Epithelial cell of esophagus (primary cell): Measurements from ENCODE around the gene ITSN1.

Experiments
- DNase-seq: peaks from one replicate; pipeline ENCODE4 v3.0.0; 2010; ENCODE audit warnings: low read depth
- H3K4me3 ChIP-seq: 2 replicates; pipeline ENCODE4 v1.5.1; 2011; ENCODE audit warnings: mild to moderate bottlenecking, low read length, control low read depth
- TF ChIP-seq, protein P1 (sequence below): IDR thresholded peaks from 2 replicates; pipeline ENCODE4 v1.5.1; 2011; ENCODE audit warnings: low read depth, mild to moderate bottlenecking, low read length, control low read depth, inconsistent platforms; ENCODE audit not compliant: insufficient read depth; ENCODE audit errors: missing control alignments

The ITSN1 gene

DNA sequence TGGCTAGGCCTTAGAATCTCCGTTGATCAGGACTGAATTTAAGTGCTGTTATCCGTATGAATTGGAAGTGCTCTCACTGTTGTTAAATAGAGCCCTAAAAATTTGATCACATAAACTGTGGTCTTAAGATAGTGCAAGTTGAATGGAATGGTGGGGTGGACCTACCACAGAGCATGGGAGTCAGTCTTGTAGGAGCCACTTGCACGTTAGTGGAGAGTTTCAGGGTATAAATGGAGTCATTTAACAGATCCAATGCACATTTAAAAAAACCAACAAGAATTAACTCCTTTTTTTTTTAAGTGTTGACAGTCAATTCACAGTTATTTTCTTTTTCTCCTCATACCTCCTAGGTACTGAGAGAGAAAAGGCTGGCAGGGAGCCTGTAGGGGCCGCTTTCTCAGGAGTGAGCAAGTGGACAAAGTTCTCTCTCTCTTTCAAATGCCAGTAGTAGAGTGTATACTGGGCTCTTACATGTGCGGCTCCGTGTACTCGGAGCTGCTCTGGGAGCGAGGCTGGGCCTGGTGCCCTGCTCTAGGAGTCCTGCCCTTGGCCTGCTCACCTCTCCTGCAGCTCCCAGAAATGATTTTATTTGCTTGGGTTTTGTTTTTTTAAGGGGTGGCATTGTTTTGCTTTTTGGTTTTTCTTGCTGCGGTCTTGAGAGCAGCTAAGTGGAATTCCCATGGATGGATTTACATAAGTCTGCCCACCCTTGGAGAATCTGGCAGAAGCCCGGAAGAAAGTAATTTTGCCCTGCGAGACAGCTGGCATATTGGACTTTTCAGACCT lies 182.0 kb downstream of the ITSN1 start:
- TF ChIP-seq, protein P1, sequence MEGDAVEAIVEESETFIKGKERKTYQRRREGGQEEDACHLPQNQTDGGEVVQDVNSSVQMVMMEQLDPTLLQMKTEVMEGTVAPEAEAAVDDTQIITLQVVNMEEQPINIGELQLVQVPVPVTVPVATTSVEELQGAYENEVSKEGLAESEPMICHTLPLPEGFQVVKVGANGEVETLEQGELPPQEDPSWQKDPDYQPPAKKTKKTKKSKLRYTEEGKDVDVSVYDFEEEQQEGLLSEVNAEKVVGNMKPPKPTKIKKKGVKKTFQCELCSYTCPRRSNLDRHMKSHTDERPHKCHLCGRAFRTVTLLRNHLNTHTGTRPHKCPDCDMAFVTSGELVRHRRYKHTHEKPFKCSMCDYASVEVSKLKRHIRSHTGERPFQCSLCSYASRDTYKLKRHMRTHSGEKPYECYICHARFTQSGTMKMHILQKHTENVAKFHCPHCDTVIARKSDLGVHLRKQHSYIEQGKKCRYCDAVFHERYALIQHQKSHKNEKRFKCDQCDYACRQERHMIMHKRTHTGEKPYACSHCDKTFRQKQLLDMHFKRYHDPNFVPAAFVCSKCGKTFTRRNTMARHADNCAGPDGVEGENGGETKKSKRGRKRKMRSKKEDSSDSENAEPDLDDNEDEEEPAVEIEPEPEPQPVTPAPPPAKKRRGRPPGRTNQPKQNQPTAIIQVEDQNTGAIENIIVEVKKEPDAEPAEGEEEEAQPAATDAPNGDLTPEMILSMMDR, result no peak

GRCh38 chr21:33825419-33825818 lies 183.1 kb downstream of the ITSN1 start:
- TF ChIP-seq, protein P1, result no peak
- DNase-seq, result no peak
- H3K4me3 ChIP-seq, result no peak overlapping the region

More for the DNA sequence above, 182.0 kb downstream of the ITSN1 start:
- H3K4me3 ChIP-seq, result no peak overlapping the region
- no peak for DNase-seq

- H3K4me3 ChIP-seq, result no peak overlapping the region
- DNase-seq, result no peak
- TF ChIP-seq, protein P1, result no peak
Observed at GRCh38 chr21:33825915-33826314, 183.6 kb downstream of the ITSN1 start.

GRCh38 chr21:33828083-33828482 lies 185.8 kb downstream of the ITSN1 start:
- no peak overlapping the region for H3K4me3 ChIP-seq
- TF ChIP-seq, protein P1, result no peak
- DNase-seq, result no peak

DNA sequence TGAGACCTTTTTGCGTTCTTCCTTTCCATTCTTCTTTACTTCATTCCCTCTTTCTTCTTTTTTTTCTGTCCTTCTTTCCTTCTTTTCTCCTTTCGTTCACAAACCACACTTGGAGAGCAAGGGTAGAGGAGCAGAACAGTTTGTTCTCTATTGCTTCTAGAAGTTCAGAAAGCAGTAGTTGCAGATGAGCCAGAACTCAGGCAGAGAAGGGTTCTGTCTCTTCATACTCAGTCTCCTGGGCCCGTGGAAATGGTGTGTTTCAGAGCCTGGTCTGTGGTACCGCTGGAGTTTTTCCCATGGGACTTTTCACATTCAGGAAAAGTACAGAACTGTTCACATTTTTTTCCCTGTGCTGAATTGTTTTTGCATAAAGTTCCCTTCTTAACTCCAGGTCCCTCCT lies 186.3 kb downstream of the ITSN1 start:
- H3K4me3 ChIP-seq, result no peak overlapping the region
- DNase-seq, result no peak
- TF ChIP-seq, protein P1, result no peak

- no peak for DNase-seq
- TF ChIP-seq, protein P1, result no peak
- H3K4me3 ChIP-seq, result no peak overlapping the region
Observed at GRCh38 chr21:33829844-33830243, 187.5 kb downstream of the ITSN1 start.
